Stimulated activated CD4-positive, alpha-beta T cell treated with anti-CD3 and anti-CD28 coated beads, Interleukin-12 subunit alpha, Interleukin-12 subunit beta, amount 100 ng/mL, for 4 hours (primary cell): ENCODE measurements around the gene BICD1.
"Not testable (repeated sequence)": the region's sequence is repeated elsewhere in the genome, so short reads cannot be mapped to it uniquely, and the experiment has no call there.

Experiments
- DNase-seq: peaks from one replicate; pipeline ENCODE4 v3.0.0-alpha.2; 2020

BICD1 gene

GRCh38 chr12:32146074-32146873 lies 39.6 kb downstream of the BICD1 start:
- no peak for DNase-seq

DNA sequence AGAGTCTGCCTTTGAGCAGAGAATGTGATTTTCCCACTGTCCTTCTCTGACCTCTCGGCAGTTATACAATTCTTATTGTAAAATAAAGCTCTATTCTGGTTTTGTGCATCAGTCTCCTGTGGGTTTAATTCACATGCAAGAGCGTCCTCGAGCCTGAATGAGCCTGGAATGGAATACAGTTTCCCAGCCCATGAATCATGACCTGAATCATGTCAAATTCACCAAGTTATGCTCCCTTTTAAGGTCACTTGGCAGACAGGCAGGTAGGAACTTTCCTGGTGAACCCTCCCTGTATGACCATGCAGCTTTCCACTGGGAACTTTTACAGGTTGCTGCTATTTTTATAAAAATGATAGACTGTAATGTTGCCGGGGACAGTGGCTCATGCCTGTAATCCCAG lies 41.7 kb downstream of the BICD1 start:
- DNase-seq = no peak

DNA sequence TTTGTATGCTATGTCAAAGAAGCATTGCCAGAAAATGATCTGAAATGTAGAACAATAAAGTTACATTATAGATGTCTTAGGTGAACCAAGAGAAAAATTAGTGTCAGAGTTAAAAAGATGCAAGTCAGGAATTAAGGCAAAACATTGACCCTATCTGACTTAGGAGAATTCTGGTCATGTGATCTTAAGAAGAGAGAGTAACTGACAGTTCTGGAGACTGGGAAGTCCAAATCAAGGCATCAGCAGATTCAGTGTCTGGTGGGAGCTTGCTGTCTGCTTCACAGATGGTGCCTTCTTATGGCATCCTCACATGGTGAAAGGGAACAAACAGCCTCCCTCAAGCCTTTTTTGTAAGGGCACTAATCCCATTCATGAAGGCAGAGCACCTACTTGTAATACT lies 42.8 kb downstream of the BICD1 start:
- no peak for DNase-seq

DNA sequence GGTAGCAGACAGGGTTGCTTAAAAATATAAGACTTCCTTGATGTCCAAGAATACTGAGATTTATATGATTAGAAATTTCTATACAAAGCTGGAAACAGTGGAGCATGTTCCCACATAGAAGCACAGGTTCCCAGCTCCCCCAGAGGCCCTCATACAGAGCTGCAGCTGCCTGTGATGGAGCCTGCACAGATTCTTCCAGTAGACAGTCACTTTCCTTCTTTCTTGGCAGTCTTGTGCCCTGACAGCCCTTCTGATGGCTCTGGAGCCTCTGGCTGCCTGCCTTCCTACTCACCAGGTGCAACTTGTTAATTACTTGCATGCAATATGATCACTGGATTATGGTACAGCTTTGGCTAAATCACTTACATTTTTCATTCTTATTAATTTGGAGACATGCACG lies 44.4 kb downstream of the BICD1 start:
- no peak for DNase-seq

DNA sequence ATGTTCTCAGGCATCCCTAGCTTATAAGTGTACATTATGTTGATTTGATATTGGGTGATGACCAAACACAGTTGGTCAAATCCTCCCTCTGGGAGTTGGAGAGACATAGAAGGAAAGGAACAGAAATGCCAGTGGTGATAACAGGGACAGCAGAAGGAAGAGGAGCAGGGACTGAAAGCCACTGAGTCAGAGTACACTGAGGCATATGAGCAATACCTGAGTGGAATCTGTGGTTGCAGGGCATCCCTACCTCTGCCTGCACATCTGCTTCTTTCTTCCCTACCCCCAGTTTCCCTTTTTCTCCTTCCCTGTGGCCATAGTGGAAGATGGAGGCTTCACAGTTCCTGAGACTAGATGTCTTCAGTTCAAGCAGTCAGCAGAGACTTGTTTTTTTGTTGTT lies 44.9 kb downstream of the BICD1 start:
- no peak for DNase-seq

DNA sequence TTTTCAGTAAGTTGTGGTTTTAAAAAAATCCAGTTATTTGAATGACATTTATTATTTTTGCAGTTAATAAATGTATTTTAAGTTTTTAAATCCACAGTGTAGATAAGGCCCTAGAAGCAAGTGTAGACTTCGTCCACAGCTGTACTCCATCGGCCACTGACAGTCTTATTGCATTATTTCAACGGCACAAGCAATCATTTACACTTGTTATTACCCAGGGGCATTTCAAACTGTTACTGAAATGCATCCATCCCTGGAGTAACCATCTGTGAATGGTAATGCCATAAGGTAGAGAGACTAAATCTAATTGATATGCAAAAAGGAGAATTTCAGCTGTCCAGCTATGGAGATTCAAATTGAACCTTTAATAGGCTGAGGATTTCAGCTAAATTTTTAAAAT lies 48.4 kb downstream of the BICD1 start:
- DNase-seq = no peak

DNA sequence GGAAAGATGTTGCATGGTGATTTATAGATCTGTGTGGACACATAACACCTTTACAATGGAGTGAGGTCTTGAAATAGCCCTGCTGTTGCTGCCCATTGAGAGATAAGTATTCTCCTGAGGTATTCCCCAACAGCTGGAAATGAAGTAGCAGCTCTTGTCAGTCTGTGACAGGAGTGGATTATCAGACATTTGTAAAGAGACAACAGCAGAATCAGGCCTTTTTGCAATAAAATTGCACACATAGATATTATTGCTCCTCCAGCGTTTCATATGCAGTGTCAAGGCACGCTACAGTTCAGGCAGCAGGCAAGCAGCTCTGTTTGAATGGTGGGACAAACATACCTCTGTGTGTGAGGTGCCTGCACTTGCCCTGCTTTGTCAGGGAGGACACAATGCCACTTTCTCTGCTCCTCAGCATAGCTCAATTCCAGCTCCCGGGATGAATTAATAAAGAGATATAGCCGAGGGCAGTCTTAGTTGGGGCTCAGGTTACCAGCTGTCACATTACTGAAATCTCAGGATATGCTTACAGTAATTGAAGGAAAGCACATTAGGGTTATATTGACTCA lies 49.4 kb downstream of the BICD1 start:
- no peak for DNase-seq

- DNase-seq = no peak
Observed at GRCh38 chr12:32158525-32158924, 51.9 kb downstream of the BICD1 start.

DNA sequence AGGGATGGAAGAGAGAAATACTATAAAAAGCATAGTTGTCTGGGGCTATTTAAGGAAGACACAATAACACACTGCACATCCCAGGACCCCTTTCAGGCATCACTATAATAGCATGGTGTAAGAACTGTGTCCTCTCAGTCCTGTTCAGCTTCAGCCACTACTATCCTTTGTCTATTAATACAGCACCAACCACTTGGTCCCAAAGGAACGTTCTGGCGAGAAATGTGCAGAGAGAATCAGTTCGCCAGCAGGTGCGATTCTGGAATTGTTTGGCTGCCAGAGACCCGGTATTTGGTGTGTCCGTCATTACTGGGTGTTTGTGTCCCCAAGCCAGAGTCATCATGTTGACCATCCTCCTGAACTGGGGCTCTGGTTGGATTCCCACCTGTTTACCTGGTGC lies 52.7 kb downstream of the BICD1 start:
- DNase-seq = no peak

GRCh38 chr12:32159925-32160324 lies 53.3 kb downstream of the BICD1 start:
- DNase-seq = no peak

DNA sequence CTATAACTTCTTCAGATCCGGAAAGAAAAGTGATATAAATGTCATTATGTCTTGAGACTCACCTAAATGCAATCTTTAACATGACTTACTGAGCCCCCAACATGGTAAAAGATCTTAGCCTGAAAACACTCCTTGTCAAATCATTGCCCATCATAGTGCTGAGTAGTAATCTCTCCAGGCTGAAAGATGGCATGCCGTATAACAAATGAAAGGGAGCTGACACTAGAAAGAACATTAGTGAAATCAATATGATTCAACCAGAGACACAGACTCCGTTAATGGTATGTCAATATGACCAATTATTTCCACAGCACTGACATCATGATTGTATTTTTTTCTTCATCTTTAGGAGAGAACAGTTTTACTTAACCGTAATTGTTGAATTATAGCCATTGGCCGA lies 54.4 kb downstream of the BICD1 start:
- DNase-seq = no peak

GRCh38 chr12:32163596-32163995 lies 56.9 kb downstream of the BICD1 start:
- no peak for DNase-seq

DNA sequence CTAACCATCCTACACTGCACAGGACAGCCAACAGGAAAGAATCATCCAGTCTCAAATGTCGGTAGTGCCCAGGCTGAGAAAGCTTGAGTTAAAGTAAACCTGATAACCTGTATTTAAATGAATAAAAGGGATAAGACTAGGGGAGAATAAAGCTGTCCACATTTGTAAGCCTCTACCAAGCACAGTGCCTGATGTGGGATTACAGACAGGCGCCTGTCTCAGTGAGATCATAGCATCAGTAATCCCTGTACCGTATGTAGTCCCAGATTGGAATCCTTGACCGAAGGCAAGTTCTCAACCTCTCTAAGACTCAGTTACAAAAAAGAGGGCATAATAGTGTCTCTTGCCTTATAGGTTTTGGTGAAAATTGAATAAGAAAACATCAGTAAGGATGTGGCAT lies 59.9 kb downstream of the BICD1 start:
- no peak for DNase-seq

DNA sequence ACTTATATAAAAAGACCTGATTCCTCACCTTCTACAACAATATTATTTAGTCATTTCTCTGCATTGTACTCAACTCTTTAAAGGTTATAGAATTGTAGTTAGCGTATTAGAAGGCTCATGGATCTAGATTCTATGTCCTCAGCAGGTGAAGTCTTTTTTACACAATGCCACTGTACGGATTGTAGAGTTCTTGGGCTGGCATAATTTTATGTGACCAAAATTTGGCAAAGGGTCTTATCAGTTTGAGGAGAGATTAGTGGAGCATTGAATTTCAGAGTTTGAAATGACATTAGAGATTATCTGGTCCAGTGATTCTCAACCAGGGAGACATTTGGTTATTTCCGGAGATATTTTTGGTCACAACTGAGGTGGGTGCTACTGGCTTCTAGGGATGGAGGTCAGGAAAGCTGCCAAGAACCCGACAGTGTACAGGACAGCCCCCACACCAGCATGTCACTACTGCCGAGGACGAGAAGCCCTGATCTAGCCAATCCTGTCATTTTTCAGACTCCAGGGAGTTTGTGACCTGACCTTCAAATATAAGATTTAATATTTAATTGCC lies 63.9 kb downstream of the BICD1 start:
- no peak for DNase-seq

- no peak for DNase-seq
Observed at GRCh38 chr12:32171211-32171610, 64.6 kb downstream of the BICD1 start.

DNA sequence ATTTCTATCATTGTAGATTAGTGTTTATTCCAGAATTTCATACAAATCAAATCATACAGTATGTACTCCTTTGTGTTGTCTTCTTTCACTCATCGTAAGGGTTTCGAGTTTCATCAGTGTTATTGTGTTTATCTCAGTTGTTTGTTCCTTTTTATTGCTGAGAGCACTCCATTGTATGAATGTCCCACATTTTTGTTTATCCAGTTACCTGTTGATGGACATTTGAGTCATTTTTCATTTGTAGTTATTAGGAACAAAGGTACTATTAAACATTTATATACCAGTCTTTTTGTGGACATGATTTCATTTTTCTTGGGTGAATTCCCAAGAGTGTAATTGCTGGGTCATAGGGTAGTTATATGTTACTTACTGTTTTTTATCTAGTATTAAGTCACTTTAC lies 70.0 kb downstream of the BICD1 start:
- no peak for DNase-seq

DNA sequence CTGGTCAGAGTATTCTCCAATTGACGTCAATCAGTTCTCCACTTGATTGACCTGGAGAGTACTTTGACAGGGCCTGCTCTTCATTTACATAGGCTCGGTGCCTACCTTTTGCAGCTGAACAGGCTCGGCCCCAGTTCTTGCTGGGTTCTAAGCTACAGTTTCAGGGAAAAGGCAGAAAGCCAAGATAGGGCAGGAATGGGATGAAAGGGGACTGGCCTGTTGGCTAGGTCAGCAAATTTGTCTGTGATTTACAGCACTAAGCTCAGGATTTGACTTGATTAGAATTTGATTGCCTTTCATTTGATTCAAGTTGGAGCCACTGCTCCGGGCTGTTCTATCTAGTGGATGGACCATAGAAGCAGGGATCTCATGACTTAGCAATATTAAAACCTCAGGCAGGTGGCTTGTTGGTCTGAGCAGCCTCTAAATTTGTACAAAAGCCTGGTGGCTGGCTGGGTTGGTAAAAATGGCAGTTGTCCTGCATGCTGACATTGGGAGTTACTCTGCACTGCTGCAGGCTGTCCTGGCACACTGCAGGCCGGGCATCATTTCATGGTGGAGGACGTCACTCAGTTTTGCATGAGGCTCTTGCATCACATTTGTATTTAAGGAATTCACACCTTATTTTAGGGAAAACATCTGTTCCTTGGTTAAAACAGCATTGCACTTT lies 71.8 kb downstream of the BICD1 start:
- DNase-seq = no peak

DNA sequence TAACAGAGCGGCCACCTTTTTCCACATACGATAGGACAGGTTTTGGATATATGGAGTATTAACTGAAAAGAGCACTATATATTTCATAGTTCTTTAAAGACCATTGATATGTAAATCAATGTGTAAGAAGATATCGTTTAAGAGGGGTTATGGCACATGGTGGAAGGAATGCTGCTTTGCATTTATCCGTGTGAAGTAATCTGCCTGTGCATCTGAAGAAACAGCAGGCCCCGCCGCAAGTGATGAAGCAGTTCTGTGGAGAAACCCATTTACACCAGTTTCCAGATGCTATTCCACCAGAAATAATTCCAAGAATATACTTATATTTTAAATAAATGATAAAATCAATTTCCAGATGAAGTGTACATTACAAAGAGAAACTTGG lies 72.4 kb downstream of the BICD1 start:
- no peak for DNase-seq

DNA sequence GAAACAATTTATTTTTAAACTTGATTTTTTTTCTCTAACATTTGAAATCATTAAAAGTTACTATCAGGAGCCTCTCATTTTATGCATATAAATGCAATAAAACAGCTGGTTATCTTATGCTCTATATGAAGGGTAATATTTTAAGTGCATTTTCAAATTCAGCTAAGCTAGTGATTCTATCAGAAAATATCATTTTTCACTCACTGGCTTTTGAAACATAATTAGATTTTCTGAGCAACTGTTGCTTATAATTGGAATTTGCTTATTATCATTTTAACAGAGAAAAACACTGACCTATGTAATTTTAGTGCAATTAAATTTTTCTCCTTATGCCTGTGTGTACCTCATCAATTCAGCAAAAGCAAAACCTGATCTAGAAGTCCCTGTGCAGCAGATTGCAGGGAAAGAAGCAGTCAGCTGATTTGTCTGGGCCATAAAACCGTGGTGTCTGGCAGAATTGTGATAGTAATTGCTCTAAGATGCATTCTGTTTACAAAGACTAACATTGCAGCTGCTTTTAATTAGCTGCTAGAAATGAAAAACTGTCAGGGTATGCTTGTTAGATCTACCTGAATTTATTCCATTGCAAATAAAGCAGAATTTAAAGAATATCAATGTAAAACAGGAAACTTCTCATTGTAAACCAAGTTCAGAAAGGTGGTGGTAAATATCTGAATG lies 75.0 kb downstream of the BICD1 start:
- DNase-seq = no peak

- DNase-seq = no peak
Observed at GRCh38 chr12:32183650-32184049, 77.0 kb downstream of the BICD1 start.

GRCh38 chr12:32187127-32187526 lies 80.5 kb downstream of the BICD1 start:
- not testable (repeated sequence) for DNase-seq

DNA sequence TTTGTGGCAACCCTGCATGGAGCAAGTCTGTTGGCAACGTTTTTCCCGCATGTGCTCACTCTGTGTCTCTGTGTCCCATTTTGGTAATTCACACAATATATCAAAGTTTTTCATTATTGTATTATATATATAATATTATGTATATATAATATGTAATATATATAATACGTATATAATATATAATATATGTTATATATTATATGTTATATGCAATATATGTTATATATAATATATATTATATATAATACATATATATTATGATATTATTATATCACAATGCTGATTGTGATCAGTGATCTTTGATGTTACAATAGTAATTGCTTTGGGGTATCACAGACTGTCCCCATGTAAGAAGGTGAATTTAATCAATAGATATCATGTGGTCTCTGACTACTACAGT lies 84.8 kb downstream of the BICD1 start:
- DNase-seq = no peak
